ENCODE data around the gene ZNF787.

Gene ZNF787

GRCh38 chr19:56071151-56071550 lies 49.9 kb downstream of the ZNF787 start:
- Histone ChIP-seq H3K27me3 (ENCODE audit: insufficient read depth, poor library complexity, severe bottlenecking) (no peaks in the 10 kb centered on the region), H3K27ac (replicated peaks) (no peak overlapping the region), H3K4me3 (replicated peaks; ENCODE audit: insufficient read depth, low read length) (no peak overlapping the region)
- DNase-seq (ENCODE audit: low read depth in 1 of 2, low spot score in 1 of 2): peak in 1 of 2 experiments; percentile 13
- TF ChIP-seq GABPA (IDR thresholded peaks at IDR 0.05; ENCODE audit: low read depth): no peak

GRCh38 chr19:56069642-56070041 lies 51.5 kb downstream of the ZNF787 start:
- no peak overlapping the region for H3K4me3 ChIP-seq (replicated peaks; ENCODE audit: insufficient read depth, low read length)
- TF ChIP-seq POLR2AphosphoS5 (IDR thresholded peaks at IDR 0.05; ENCODE audit: low read depth): no peak
- no peak for TF ChIP-seq GABPA (IDR thresholded peaks at IDR 0.05; ENCODE audit: low read depth)
- no peak for TF ChIP-seq REST (IDR thresholded peaks at IDR 0.05; ENCODE audit: insufficient replicate concordance, low read depth)
- TF ChIP-seq SPI1 (IDR thresholded peaks at IDR 0.05; ENCODE audit: borderline replicate concordance, low read depth): no peak
- TF ChIP-seq CTCF (IDR thresholded peaks at IDR 0.05; ENCODE audit: insufficient read depth, low read length): no peak
- no peak for DNase-seq (ENCODE audit: low read depth in 1 of 2, low spot score in 1 of 2)

GRCh38 chr19:56066152-56067023 lies 54.7 kb downstream of the ZNF787 start:
- Histone ChIP-seq H3K27me3 (ENCODE audit: insufficient read depth, poor library complexity, severe bottlenecking) (no peaks in the 10 kb centered on the region), H3K27ac (replicated peaks) (no peak overlapping the region), H3K4me3 (replicated peaks; ENCODE audit: insufficient read depth, low read length) (no peak overlapping the region)
- DNase-seq (ENCODE audit: low read depth in 1 of 2, low spot score in 1 of 2): peak in 1 of 2 experiments; percentile 46
- no peak for TF ChIP-seq POLR2AphosphoS5 (IDR thresholded peaks at IDR 0.05; ENCODE audit: low read depth)
- peak; percentile 88 for TF ChIP-seq CTCF (IDR thresholded peaks at IDR 0.05; ENCODE audit: insufficient read depth, low read length)

More at GRCh38 chr19:56069642-56070041, 51.5 kb downstream of the ZNF787 start:
- Histone ChIP-seq H3K27ac (replicated peaks) (no peak overlapping the region), H3K27me3 (ENCODE audit: insufficient read depth, poor library complexity, severe bottlenecking) (no peaks in the 10 kb centered on the region)

GRCh38 chr19:56053596-56053995 lies 67.5 kb downstream of the ZNF787 start:
- Histone ChIP-seq H3K4me3 (replicated peaks; ENCODE audit: insufficient read depth, low read length) (no peak overlapping the region), H3K27ac (replicated peaks) (no peak overlapping the region), H3K27me3 (ENCODE audit: insufficient read depth, poor library complexity, severe bottlenecking) (no peaks in the 10 kb centered on the region)
- no peak for DNase-seq (ENCODE audit: low read depth in 1 of 2, low spot score in 1 of 2)
- TF ChIP-seq SPI1 (IDR thresholded peaks at IDR 0.05; ENCODE audit: borderline replicate concordance, low read depth) (no peak), POLR2AphosphoS5 (IDR thresholded peaks at IDR 0.05; ENCODE audit: low read depth) (no peak), REST (IDR thresholded peaks at IDR 0.05; ENCODE audit: insufficient replicate concordance, low read depth) (no peak), GABPA (IDR thresholded peaks at IDR 0.05; ENCODE audit: low read depth) (no peak), CTCF (IDR thresholded peaks at IDR 0.05; ENCODE audit: insufficient read depth, low read length) (no peak)
